Activated CD4-positive, alpha-beta T cell treated with anti-CD3 and anti-CD28 coated beads, Interleukin-2, amount 10 ng/mL, durations not matched to agents 24 days and 14 days (primary cell): ENCODE measurements around the gene HSPA1B. TPM values are rescaled to one million over a fixed set of nuclear protein-coding genes. Genes with fewer than 3 reads are reported as not detected.

ENCODE experiments used
- DNase-seq: peaks from one replicate; pipeline ENCODE4 v3.0.0; 2022
- H3K27ac Mint-ChIP-seq: one replicate; pipeline ENCODE4 v1.8.0; 2022; ENCODE audit warnings: mild to moderate bottlenecking, mixed read lengths
- H3K27me3 Mint-ChIP-seq: one replicate; pipeline ENCODE4 v1.8.0; 2022; ENCODE audit warnings: mixed read lengths
- H3K36me3 Mint-ChIP-seq: one replicate; pipeline ENCODE4 v1.8.0; 2022; ENCODE audit warnings: low read depth, mild to moderate bottlenecking, mixed read lengths
- H3K4me1 Mint-ChIP-seq: one replicate; pipeline ENCODE4 v1.8.0; 2021; ENCODE audit warnings: mixed read lengths
- H3K4me3 Mint-ChIP-seq: one replicate; pipeline ENCODE4 v1.8.0; 2022; ENCODE audit warnings: mild to moderate bottlenecking, moderate library complexity, mixed read lengths
- H3K9me3 Mint-ChIP-seq: one replicate; pipeline ENCODE4 v1.8.0; 2021; ENCODE audit warnings: mixed read lengths
- intact Hi-C: fragments of 100-400 bp; cut with micrococcal nuclease; formaldehyde crosslinking; loops from one replicate; pipeline ENCODE4 v1.15.1; 2023
- total RNA-seq: library from RNA; stranded (reverse); gene quantifications from 2 replicates; pipeline ENCODE4 v1.2.3, GENCODE V29; 2022

Gene HSPA1B
- total RNA-seq, 1 donor from 2014 or later, result 156 TPM

DNA sequence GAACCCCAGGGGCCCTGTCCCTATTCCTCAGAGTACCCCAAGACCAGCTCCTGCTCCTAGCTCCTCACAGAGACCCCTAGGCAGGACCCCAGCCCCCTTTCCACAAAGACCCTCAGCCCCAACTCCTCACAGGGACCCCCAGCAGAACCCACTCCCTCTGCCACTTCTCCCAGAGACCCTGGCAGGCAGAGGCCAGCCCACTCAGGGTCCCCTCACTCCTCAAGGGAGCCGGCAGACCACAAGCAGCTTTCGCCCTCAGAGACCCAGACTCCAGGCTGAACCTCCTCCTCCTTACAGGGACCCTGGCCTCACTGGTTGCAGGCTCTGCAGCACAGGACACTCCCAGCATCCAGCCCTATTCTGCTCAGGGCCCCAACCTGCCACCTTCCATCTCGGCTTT lies 50.7 kb downstream of the HSPA1B start:
- intact Hi-C loops, result no loop called here

GRCh38 chr6:31878726-31879125 lies 51.2 kb downstream of the HSPA1B start, which contains the start of gene SLC44A4:
SLC44A4 (minus strand) TSS chr6:31878997; CDS start chr6:31878980, 17 bp downstream.
- peaks cover 29% of the 10 kb centered on the region for H3K36me3 Mint-ChIP-seq
- DNase-seq, result no peak
- H3K9me3 Mint-ChIP-seq, result no peaks in the 10 kb centered on the region
- intact Hi-C loops, result no loop called here
- no peak within 1 kb of the TSS for H3K27ac Mint-ChIP-seq
- no peaks in the 10 kb centered on the region for H3K27me3 Mint-ChIP-seq
- peaks cover 2% of the 10 kb centered on the region for H3K4me1 Mint-ChIP-seq
- no peak within 1 kb of the TSS for H3K4me3 Mint-ChIP-seq

More for the DNA sequence above, 50.7 kb downstream of the HSPA1B start:
- Mint-ChIP-seq H3K9me3 (no peaks in the 10 kb centered on the region), H3K27me3 (no peaks in the 10 kb centered on the region), H3K4me1 (peaks cover 2% of the 10 kb centered on the region), H3K4me3 (no peak overlapping the region), H3K27ac (no peak overlapping the region), H3K36me3 (peaks cover 28% of the 10 kb centered on the region)
- DNase-seq, result no peak

- intact Hi-C loops, result no loop called here
- no peaks in the 10 kb centered on the region for H3K9me3 Mint-ChIP-seq
These were observed 51.6 kb downstream of the HSPA1B start for GRCh38 chr6:31879143-31879542.

More at GRCh38 chr6:31879143-31879542, 51.6 kb downstream of the HSPA1B start:
- H3K27me3 Mint-ChIP-seq, result no peaks in the 10 kb centered on the region
- peaks cover 31% of the 10 kb centered on the region for H3K36me3 Mint-ChIP-seq
- peaks cover 2% of the 10 kb centered on the region for H3K4me1 Mint-ChIP-seq
- no peak overlapping the region for H3K4me3 Mint-ChIP-seq
- no peak overlapping the region for H3K27ac Mint-ChIP-seq
- DNase-seq, result no peak

Other genes starting within 250 kb of the HSPA1B start
- gene LTB, start 245.3 kb upstream of the HSPA1B start, total RNA-seq, result 134 and 136 TPM in 2 replicates
- gene LST1, start 241.5 kb upstream of the HSPA1B start, total RNA-seq, result 42.6 and 46.4 TPM in 2 replicates
- 12.2 and 14.5 TPM in 2 replicates for gene NCR3, start 234.7 kb upstream of the HSPA1B start, total RNA-seq
- gene AIF1, start 212.5 kb upstream of the HSPA1B start, total RNA-seq, result 68.2 and 69.6 TPM in 2 replicates
- 290 and 303 TPM in 2 replicates for gene PRRC2A, start 207.0 kb upstream of the HSPA1B start, total RNA-seq
- 324 and 342 TPM in 2 replicates for gene BAG6, start 175.1 kb upstream of the HSPA1B start, total RNA-seq
- 2.5 and 3.4 TPM in 2 replicates for gene APOM, start 171.8 kb upstream of the HSPA1B start, total RNA-seq
- gene C6orf47, start 167.0 kb upstream of the HSPA1B start, total RNA-seq, result 16.8 and 17.9 TPM in 2 replicates
- gene GPANK1, start 162.7 kb upstream of the HSPA1B start, total RNA-seq, result 32.9 and 33.6 TPM in 2 replicates
- 288 and 302 TPM in 2 replicates for gene CSNK2B, start 161.7 kb upstream of the HSPA1B start, total RNA-seq
- 32.8 and 33.5 TPM in 2 replicates for gene LY6G5B, start 157.8 kb upstream of the HSPA1B start, total RNA-seq
- 4.1 and 4.9 TPM in 2 replicates for gene LY6G5C, start 146.7 kb upstream of the HSPA1B start, total RNA-seq
- 43.1 and 44.7 TPM in 2 replicates for gene ABHD16A, start 124.4 kb upstream of the HSPA1B start, total RNA-seq
- gene LY6G6F, start 120.9 kb upstream of the HSPA1B start, total RNA-seq, result not detected in 2 replicates
- not detected in 2 replicates for gene LY6G6D, start 112.4 kb upstream of the HSPA1B start, total RNA-seq
- gene LY6G6C, start 106.0 kb upstream of the HSPA1B start, total RNA-seq, result not detected in 2 replicates
- not detected in 2 replicates for gene MPIG6B, start 104.4 kb upstream of the HSPA1B start, total RNA-seq
- 4.8 and 5.6 TPM in 2 replicates for gene DDAH2, start 98.4 kb upstream of the HSPA1B start, total RNA-seq
- gene CLIC1, start 91.2 kb upstream of the HSPA1B start, total RNA-seq, result 385 TPM in 2 replicates
- gene MSH5, start 87.7 kb upstream of the HSPA1B start, total RNA-seq, result 87.8 and 99.6 TPM in 2 replicates
- 15.0 and 17.7 TPM in 2 replicates for gene SAPCD1, start 65.1 kb upstream of the HSPA1B start, total RNA-seq
- gene VWA7, start 50.4 kb upstream of the HSPA1B start, total RNA-seq, result 3.0 and 3.2 TPM in 2 replicates
- 173 and 181 TPM in 2 replicates for gene VARS1, start 32.0 kb upstream of the HSPA1B start, total RNA-seq
- 142 and 146 TPM in 2 replicates for gene LSM2, start 20.8 kb upstream of the HSPA1B start, total RNA-seq
- 1.8 and 2.5 TPM in 2 replicates for gene HSPA1L, start 12.5 kb upstream of the HSPA1B start, total RNA-seq
- 189 and 190 TPM in 2 replicates for gene HSPA1A, start 12.2 kb upstream of the HSPA1B start, total RNA-seq
- 20.4 and 22.2 TPM in 2 replicates for gene NEU1, start 35.1 kb downstream of the HSPA1B start, total RNA-seq
- 0.21 TPM in 1 of 2 replicates, not detected in the other for gene SLC44A4, start 51.3 kb downstream of the HSPA1B start, total RNA-seq
- gene EHMT2, start 70.0 kb downstream of the HSPA1B start, total RNA-seq, result 73.5 and 79.3 TPM in 2 replicates
- gene ZBTB12, start 74.3 kb downstream of the HSPA1B start, total RNA-seq, result 3.7 and 4.6 TPM in 2 replicates
- 0.30 and 0.43 TPM in 2 replicates for gene C2, start 100.0 kb downstream of the HSPA1B start, total RNA-seq
- 0.17 TPM in 1 of 2 replicates, not detected in the other for gene CFB, start 118.4 kb downstream of the HSPA1B start, total RNA-seq
- 85.8 and 88.5 TPM in 2 replicates for gene NELFE, start 131.2 kb downstream of the HSPA1B start, total RNA-seq
- gene SKIC2, start 131.4 kb downstream of the HSPA1B start, total RNA-seq, result 92.8 and 93.7 TPM in 2 replicates
- gene DXO, start 144.4 kb downstream of the HSPA1B start, total RNA-seq, result 13.2 and 14.1 TPM in 2 replicates
- 2.7 and 3.3 TPM in 2 replicates for gene C4A, start 154.3 kb downstream of the HSPA1B start, total RNA-seq
- 2.9 and 3.7 TPM in 2 replicates for gene C4B, start 187.1 kb downstream of the HSPA1B start, total RNA-seq
- 0.35 TPM in 1 of 2 replicates, not detected in the other for gene CYP21A2, start 210.7 kb downstream of the HSPA1B start, total RNA-seq